Measurements from ENCODE around the gene SH3GL1. TPM values are rescaled to one million over a fixed set of nuclear protein-coding genes. Genes with fewer than 3 reads are reported as not detected.

SH3GL1 gene
- total RNA-seq, 1 experiment from 2014 or later, result 108 TPM

DNA sequence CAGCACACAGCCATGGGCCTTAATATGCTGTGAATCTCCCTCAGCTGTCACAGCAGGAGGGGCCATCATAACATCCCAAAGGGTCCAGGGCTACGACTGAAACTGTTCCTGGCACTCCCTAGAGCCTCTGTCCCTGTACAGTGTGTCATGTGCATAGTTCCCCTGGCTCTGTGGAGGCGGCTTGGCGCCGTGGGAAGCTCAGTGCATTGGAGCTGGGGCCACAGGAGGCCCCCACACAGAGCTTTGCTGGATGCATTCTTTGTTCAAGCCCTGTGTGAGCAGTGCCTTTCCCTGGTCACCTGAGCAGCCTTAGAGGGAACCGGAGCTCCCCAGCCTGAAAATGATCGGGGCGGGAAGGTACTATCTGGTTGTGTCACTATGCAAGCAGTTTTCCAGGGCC lies 35.9 kb upstream of the SH3GL1 start:
- Histone ChIP-seq H3K4me1 (ENCODE audit: insufficient read depth, low read length, poor library complexity, severe bottlenecking) (no peaks in the 10 kb centered on the region), H3K36me3 (ENCODE audit: insufficient read depth, low read length, poor library complexity, severe bottlenecking) (peaks cover 79% of the 10 kb centered on the region), H3K27me3 (replicated peaks; ENCODE audit: insufficient read depth, low read depth, low read length, poor library complexity) (no peaks in the 10 kb centered on the region), H3K27ac (ENCODE audit: low read depth, low read length, poor library complexity, severe bottlenecking) (no peak overlapping the region), H3K9me3 (ENCODE audit: low read depth, low read length, poor library complexity, severe bottlenecking) (no peaks in the 10 kb centered on the region), H3K4me3 (ENCODE audit: low read depth, low read length, poor library complexity, severe bottlenecking) (no peak overlapping the region)
- no TSS peak for BruUV-seq (replicated peaks)
- ChIA-PET POLR2A (ENCODE audit: low non-redundant PET) (no interaction called here), CTCF (no interaction called here)
- DNase-seq (ENCODE audit: low spot score), result no peak
- TF ChIP-seq EZH2 (IDR thresholded peaks at IDR 0.05; ENCODE audit: borderline replicate concordance, low read depth, low read length, poor library complexity, severe bottlenecking), result no peak
- TF ChIP-seq, protein P1, sequence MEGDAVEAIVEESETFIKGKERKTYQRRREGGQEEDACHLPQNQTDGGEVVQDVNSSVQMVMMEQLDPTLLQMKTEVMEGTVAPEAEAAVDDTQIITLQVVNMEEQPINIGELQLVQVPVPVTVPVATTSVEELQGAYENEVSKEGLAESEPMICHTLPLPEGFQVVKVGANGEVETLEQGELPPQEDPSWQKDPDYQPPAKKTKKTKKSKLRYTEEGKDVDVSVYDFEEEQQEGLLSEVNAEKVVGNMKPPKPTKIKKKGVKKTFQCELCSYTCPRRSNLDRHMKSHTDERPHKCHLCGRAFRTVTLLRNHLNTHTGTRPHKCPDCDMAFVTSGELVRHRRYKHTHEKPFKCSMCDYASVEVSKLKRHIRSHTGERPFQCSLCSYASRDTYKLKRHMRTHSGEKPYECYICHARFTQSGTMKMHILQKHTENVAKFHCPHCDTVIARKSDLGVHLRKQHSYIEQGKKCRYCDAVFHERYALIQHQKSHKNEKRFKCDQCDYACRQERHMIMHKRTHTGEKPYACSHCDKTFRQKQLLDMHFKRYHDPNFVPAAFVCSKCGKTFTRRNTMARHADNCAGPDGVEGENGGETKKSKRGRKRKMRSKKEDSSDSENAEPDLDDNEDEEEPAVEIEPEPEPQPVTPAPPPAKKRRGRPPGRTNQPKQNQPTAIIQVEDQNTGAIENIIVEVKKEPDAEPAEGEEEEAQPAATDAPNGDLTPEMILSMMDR (conservative IDR thresholded peaks at IDR 0.05; ENCODE audit: low read depth, low read length), result no peak
- intact Hi-C loops (cut with micrococcal nuclease; ENCODE audit: unreplicated experiment), result no loop called here

DNA sequence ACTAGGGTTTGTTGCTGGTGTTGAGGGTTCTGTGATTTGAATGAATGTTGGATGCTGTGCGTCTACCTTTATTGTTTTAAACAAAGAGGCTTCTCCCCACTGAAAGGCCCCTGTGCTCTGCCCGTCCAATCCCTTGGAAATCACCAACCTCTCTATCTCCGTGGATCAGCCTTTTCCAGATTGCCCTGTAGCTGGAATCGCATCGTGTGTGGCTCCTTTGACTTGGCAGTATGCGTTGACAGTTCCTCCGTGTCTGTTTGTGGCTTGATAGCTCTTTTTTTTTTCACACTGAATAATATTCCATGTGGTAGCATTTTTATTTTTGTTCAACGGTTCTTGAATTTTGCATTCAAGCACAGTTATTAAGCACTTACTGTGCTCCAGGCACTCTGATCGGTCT lies 34.0 kb upstream of the SH3GL1 start:
- H3K9me3 ChIP-seq (ENCODE audit: low read depth, low read length, poor library complexity, severe bottlenecking), result no peaks in the 10 kb centered on the region
- no peak for DNase-seq (ENCODE audit: low spot score)
- TF ChIP-seq EZH2 (IDR thresholded peaks at IDR 0.05; ENCODE audit: borderline replicate concordance, low read depth, low read length, poor library complexity, severe bottlenecking), result no peak
- TF ChIP-seq, protein P1 (conservative IDR thresholded peaks at IDR 0.05; ENCODE audit: low read depth, low read length), result no peak
- ChIA-PET CTCF (no interaction called here), POLR2A (ENCODE audit: low non-redundant PET) (interaction anchor here (0.6 kb wide), 1 partner anchor 1913 kb away, joined by 5 read pairs; no protein-coding TSS in a partner anchor)
- H3K4me3 ChIP-seq (ENCODE audit: low read depth, low read length, poor library complexity, severe bottlenecking), result no peak overlapping the region
- H3K27me3 ChIP-seq (replicated peaks; ENCODE audit: insufficient read depth, low read depth, low read length, poor library complexity), result no peaks in the 10 kb centered on the region
- no peak overlapping the region for H3K27ac ChIP-seq (ENCODE audit: low read depth, low read length, poor library complexity, severe bottlenecking)
- peaks cover 80% of the 10 kb centered on the region for H3K36me3 ChIP-seq (ENCODE audit: insufficient read depth, low read length, poor library complexity, severe bottlenecking)
- no peaks in the 10 kb centered on the region for H3K4me1 ChIP-seq (ENCODE audit: insufficient read depth, low read length, poor library complexity, severe bottlenecking)
- intact Hi-C loops (cut with micrococcal nuclease; ENCODE audit: unreplicated experiment), result no loop called here
- no TSS peak for BruUV-seq (replicated peaks)

DNA sequence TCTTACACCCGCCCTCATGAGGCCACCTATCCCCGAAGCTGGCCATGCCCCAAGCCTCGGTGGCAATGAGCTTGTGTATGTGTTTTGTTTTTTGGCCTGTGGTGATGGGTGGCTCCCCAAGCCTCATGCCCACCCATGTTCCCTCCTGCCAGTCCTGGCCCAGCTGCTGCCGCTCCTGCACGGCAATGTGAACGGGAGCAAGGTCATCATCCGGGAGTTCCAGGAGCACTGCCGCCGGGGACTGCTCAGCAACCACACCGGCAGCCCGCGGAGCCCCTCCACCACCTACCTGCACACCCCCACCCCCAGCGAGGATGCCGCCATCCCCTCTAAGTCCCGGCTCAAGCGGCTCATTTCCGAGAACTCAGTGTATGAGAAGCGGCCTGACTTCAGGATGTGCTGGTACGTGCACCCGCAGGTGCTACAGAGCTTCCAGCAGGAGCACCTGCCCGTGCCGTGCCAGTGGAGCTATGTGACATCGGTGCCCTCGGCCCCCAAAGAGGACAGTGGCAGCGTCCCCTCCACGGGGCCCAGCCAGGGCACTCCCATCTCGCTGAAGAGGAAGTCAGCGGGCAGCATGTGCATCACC lies 32.7 kb upstream of the SH3GL1 start:
- Histone ChIP-seq H3K9me3 (ENCODE audit: low read depth, low read length, poor library complexity, severe bottlenecking) (no peaks in the 10 kb centered on the region), H3K4me3 (ENCODE audit: low read depth, low read length, poor library complexity, severe bottlenecking) (no peak overlapping the region), H3K36me3 (ENCODE audit: insufficient read depth, low read length, poor library complexity, severe bottlenecking) (peaks cover 87% of the 10 kb centered on the region), H3K27ac (ENCODE audit: low read depth, low read length, poor library complexity, severe bottlenecking) (no peak overlapping the region), H3K27me3 (replicated peaks; ENCODE audit: insufficient read depth, low read depth, low read length, poor library complexity) (no peaks in the 10 kb centered on the region), H3K4me1 (ENCODE audit: insufficient read depth, low read length, poor library complexity, severe bottlenecking) (no peaks in the 10 kb centered on the region)
- CTCF ChIA-PET, result no interaction called here
- intact Hi-C loops (cut with micrococcal nuclease; ENCODE audit: unreplicated experiment), result no loop called here
- TF ChIP-seq, protein P1 (conservative IDR thresholded peaks at IDR 0.05; ENCODE audit: low read depth, low read length), result no peak
- TF ChIP-seq EZH2 (IDR thresholded peaks at IDR 0.05; ENCODE audit: borderline replicate concordance, low read depth, low read length, poor library complexity, severe bottlenecking), result no peak
- DNase-seq (ENCODE audit: low spot score), result no peak
- POLR2A ChIA-PET (ENCODE audit: low non-redundant PET), result no interaction called here
- no TSS peak for BruUV-seq (replicated peaks)
